HCT116 (cell line): ENCODE results near the gene ALOXE3.
A peak's percentile ranks its signal among the peaks of the same experiment; 100 is the strongest.

Experiments
- CTCF ChIP-seq, 3 experiments: fragments of 200-600 bp in 1 of 3; sonication (generic) in 1 of 3; IDR thresholded peaks in 2 of 3; conservative IDR thresholded peaks in 1 of 3; 2 replicates each; pipeline ENCODE4 v1.5.1; 2012 to 2017; ENCODE audit warnings: low read depth in 2 of 3, low read length in 2 of 3, antibody characterized with exemption in 1 of 3, borderline replicate concordance in 1 of 3, control low read depth in 1 of 3, mild to moderate bottlenecking in 1 of 3, mixed read lengths in 1 of 3, mixed run types in 1 of 3, moderate library complexity in 1 of 3; ENCODE audit not compliant: insufficient read depth in 1 of 3
- POLR2A ChIP-seq: IDR thresholded peaks from 2 replicates; pipeline ENCODE4 v1.7.0; 2011; ENCODE audit warnings: borderline replicate concordance; ENCODE audit not compliant: insufficient read depth, insufficient read length; ENCODE audit errors: extremely low read depth
- SP1 ChIP-seq: IDR thresholded peaks from 2 replicates; pipeline ENCODE4 v1.6.1; 2012; ENCODE audit warnings: low read depth
- ZNF274 ChIP-seq: fragments of 200-500 bp; sonication (Bioruptor generic); IDR thresholded peaks from 2 replicates; pipeline ENCODE4 v1.6.1; 2014; ENCODE audit warnings: mild to moderate bottlenecking, low read depth, low read length, inconsistent platforms

- TF ChIP-seq CTCF (IDR thresholded peaks at IDR 0.05 in 2 of 3, conservative IDR thresholded peaks at IDR 0.05 in 1 of 3; ENCODE audit: borderline replicate concordance in 1 of 3, insufficient read depth in 1 of 3, low read depth in 2 of 3, low read length in 2 of 3) (peak; percentile 70 to 97 (median 92)), ZNF274 (no peak), POLR2A (no peak), SP1 (no peak)
Measured at GRCh38 chr17:8073627-8074484, 44.5 kb downstream of the ALOXE3 start.
